GM21737 (cell line): Measurements from ENCODE around the gene POP7.
"Not testable (repeated sequence)": the region's sequence is repeated elsewhere in the genome, so short reads cannot be mapped to it uniquely, and the experiment has no call there.

Source experiments
- ATAC-seq: cut with Tn5 transposase; IDR thresholded peaks from one replicate; pipeline ENCODE4 v1.9.1; 2021; ENCODE audit warnings: mild to moderate bottlenecking, moderate library complexity; ENCODE audit not compliant: unreplicated experiment

Gene POP7

GRCh38 chr7:100705753-100706671, at the start of gene POP7:
Gene POP7, plus strand, starts transcription at chr7:100706121. Its CDS starts 710 bp downstream, at chr7:100706831.
- ATAC-seq = peak; percentile 88

GRCh38 chr7:100662194-100662776, 43.6 kb upstream of the POP7 start:
- ATAC-seq = not testable (repeated sequence)

GRCh38 chr7:100665168-100665726, 40.7 kb upstream of the POP7 start:
- ATAC-seq = no peak

GRCh38 chr7:100667331-100668068, 38.4 kb upstream of the POP7 start:
- no peak for ATAC-seq

GRCh38 chr7:100668069-100668449, 37.9 kb upstream of the POP7 start:
- no peak for ATAC-seq

- ATAC-seq = not testable (repeated sequence)
Observed at GRCh38 chr7:100669106-100669505, 36.8 kb upstream of the POP7 start.

- no peak for ATAC-seq
Observed at GRCh38 chr7:100670074-100670473, 35.8 kb upstream of the POP7 start.

GRCh38 chr7:100671353-100672327, 34.3 kb upstream of the POP7 start:
- ATAC-seq = no peak

GRCh38 chr7:100673302-100673941, 32.5 kb upstream of the POP7 start, which contains the start of gene GNB2:
Gene GNB2, plus strand, starts transcription at chr7:100673740. Its CDS starts 2,526 bp downstream, at chr7:100676266.
- peak; percentile 51 for ATAC-seq

- ATAC-seq = peak; percentile 0
Observed at GRCh38 chr7:100673942-100674410, 31.9 kb upstream of the POP7 start.

GRCh38 chr7:100674411-100675104, 31.4 kb upstream of the POP7 start:
- no peak for ATAC-seq

- peak; percentile 5 for ATAC-seq
Observed at GRCh38 chr7:100675105-100675451, 30.8 kb upstream of the POP7 start.

GRCh38 chr7:100675581-100676350, 30.2 kb upstream of the POP7 start:
- peak; percentile 29 for ATAC-seq

GRCh38 chr7:100676501-100677306, 29.2 kb upstream of the POP7 start:
- no peak for ATAC-seq

- ATAC-seq = no peak
Observed at GRCh38 chr7:100677308-100678267, 28.3 kb upstream of the POP7 start.
